Mammary epithelial cell (primary cell): ENCODE results near the gene ACSL6.

ENCODE experiments used
- EZH2 ChIP-seq: IDR thresholded peaks from 2 replicates; pipeline ENCODE4 v1.6.1; 2012; ENCODE audit warnings: low read length, inconsistent platforms, borderline replicate concordance
- TF ChIP-seq, protein P1 (sequence below), 2 donors: IDR thresholded peaks in 1 of 2; conservative IDR thresholded peaks in 1 of 2; 2 replicates each; pipeline ENCODE4 v1.5.1; 2011 to 2012; ENCODE audit warnings: inconsistent platforms in 2 of 2, low read length in 2 of 2, mild to moderate bottlenecking in 2 of 2, control low read depth in 1 of 2, low read depth in 1 of 2; ENCODE audit not compliant: insufficient read depth in 1 of 2; ENCODE audit errors: extremely low read depth in 1 of 2

DNA sequence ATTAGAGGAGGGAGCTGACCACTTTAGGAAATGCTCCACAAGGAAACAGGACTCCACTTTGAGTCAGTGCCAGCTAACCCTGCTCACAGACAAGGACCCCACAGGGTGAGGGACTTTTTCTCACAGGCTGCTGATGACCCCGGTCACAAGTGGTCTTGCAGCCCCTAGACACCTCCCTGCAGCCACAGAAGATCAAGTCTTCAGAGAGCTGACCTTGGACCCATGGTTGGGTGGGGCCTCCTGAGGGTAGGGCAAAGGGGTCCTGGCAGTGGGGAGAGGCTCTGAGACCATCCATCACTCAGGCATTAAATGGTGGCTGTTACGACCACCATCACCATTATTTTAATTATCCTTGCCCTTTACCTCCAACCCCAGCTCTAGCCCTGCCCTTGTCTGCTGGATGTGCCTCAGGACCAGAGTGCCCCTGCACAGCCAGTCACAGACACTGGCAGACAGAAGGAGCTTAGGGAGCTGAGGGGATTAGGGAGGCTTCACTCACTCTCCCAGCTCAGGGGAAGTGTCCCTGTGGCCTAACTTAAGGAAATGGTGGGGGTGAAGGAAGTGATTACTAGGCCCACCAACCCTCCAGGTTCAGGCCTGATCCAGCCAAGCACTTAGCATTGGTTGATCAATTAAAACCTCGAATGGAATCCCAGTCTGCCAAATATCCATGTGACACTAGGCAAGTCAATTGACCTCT lies 1.6 kb downstream of the ACSL6 start:
- TF ChIP-seq, protein P1, sequence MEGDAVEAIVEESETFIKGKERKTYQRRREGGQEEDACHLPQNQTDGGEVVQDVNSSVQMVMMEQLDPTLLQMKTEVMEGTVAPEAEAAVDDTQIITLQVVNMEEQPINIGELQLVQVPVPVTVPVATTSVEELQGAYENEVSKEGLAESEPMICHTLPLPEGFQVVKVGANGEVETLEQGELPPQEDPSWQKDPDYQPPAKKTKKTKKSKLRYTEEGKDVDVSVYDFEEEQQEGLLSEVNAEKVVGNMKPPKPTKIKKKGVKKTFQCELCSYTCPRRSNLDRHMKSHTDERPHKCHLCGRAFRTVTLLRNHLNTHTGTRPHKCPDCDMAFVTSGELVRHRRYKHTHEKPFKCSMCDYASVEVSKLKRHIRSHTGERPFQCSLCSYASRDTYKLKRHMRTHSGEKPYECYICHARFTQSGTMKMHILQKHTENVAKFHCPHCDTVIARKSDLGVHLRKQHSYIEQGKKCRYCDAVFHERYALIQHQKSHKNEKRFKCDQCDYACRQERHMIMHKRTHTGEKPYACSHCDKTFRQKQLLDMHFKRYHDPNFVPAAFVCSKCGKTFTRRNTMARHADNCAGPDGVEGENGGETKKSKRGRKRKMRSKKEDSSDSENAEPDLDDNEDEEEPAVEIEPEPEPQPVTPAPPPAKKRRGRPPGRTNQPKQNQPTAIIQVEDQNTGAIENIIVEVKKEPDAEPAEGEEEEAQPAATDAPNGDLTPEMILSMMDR (conservative IDR thresholded peaks at IDR 0.05 in 1 of 2, IDR thresholded peaks at IDR 0.05 in 1 of 2; ENCODE audit: extremely low read depth in 1 of 2, insufficient read depth in 1 of 2, low read depth in 1 of 2, low read length in 2 of 2), result no peak
- TF ChIP-seq EZH2, result no peak
